ENCODE results near the gene TSPAN18. TPM values are rescaled to one million over a fixed set of nuclear protein-coding genes. Genes with fewer than 3 reads are reported as not detected.

The TSPAN18 gene
- polyA plus RNA-seq, 1 experiment, result 0.98 TPM

DNA sequence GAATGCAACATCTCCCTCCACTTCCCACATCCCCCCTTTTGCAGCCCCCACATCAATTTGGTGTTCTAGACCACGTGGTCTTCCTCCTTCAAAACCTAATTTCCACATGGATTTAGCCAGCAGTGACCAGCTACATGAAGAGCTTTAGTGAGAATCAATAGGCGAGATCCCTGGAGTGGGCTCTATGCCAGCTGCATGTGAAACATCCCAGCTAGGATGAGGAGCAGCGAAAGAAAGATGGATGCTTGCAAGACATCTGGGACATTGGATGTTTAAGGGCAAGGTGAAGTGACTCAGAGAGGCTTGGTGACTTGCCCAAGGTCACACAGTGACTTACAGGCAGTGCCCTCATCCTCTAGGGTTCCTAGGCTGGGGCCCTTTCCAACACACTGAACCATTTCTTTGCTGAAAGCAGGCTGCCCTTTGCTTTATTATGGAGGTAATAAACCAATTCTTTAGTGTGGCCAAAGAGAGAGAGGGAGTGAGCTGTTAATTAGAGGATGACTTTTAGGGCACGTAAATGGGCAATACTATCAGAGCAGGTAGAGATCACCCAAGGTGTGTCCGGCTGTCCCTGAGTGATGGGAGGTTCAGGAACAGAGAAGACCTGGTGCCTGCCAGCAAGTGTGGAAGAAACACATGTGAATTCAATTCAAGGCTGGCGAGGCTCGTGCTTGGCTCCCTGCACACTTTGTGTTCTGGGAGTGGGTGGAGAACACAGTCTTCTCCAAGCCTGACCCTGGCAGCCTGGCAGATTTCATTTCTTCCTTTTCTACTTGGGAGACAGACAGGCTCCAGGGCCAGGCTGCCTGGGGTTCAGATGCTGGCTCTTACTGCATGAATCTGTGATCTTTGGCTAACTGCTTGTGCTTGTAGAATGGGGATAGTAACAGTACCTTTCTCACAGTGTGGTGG lies 24.0 kb downstream of the TSPAN18 start:
- CTCF ChIA-PET, result interaction anchor here (0.6 kb wide), 1 partner anchor 1016 kb away, joined by 3 read pairs; no protein-coding TSS in a partner anchor
- H3K27me3 ChIP-seq (ENCODE audit: control insufficient read depth, insufficient read depth, low read length), result peaks cover 20% of the 10 kb centered on the region
- H3K4me3 ChIP-seq (ENCODE audit: low read depth, low read length), result no peak overlapping the region
- POLR2A ChIA-PET, result no interaction called here
- DNase-seq (ENCODE audit: low read depth, low spot score), result no peak
- TF ChIP-seq, protein P1, sequence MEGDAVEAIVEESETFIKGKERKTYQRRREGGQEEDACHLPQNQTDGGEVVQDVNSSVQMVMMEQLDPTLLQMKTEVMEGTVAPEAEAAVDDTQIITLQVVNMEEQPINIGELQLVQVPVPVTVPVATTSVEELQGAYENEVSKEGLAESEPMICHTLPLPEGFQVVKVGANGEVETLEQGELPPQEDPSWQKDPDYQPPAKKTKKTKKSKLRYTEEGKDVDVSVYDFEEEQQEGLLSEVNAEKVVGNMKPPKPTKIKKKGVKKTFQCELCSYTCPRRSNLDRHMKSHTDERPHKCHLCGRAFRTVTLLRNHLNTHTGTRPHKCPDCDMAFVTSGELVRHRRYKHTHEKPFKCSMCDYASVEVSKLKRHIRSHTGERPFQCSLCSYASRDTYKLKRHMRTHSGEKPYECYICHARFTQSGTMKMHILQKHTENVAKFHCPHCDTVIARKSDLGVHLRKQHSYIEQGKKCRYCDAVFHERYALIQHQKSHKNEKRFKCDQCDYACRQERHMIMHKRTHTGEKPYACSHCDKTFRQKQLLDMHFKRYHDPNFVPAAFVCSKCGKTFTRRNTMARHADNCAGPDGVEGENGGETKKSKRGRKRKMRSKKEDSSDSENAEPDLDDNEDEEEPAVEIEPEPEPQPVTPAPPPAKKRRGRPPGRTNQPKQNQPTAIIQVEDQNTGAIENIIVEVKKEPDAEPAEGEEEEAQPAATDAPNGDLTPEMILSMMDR (IDR thresholded peaks at IDR 0.05; ENCODE audit: low read depth, low read length), result no peak
- no peaks in the 10 kb centered on the region; the same call in 1 of the 2 replicates for H3K9me3 ChIP-seq (ENCODE audit: control insufficient read depth, insufficient read depth, low read length)
- no peak overlapping the region for H3K27ac ChIP-seq (ENCODE audit: low read depth, low read length)

DNA sequence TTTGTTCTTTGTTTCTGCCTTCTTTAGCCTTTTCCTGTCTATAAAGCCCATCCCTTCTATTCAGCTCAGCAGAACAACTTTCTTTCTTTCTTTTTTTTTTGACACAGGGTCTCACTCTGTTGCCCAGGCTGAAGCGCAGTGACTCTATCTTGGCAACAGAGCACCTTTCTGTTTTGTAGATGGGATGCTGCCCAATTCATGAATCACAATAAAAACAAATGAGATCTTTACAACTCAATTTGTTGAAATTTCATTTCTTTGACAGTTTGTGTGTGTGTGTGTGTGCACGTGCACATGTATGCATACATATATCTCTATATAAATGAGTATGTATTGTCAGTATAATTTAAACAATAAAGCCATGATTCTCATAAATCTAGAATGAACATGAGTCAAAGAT lies 25.5 kb downstream of the TSPAN18 start:
- ChIA-PET POLR2A (no interaction called here), CTCF (interaction anchor here (1.3 kb wide), 1 partner anchor 142 kb away, joined by 4 read pairs; no protein-coding TSS in a partner anchor)
- H3K27me3 ChIP-seq (ENCODE audit: control insufficient read depth, insufficient read depth, low read length), result peaks cover 23% of the 10 kb centered on the region
- TF ChIP-seq, protein P1 (IDR thresholded peaks at IDR 0.05; ENCODE audit: low read depth, low read length), result no peak
- no peak for DNase-seq (ENCODE audit: low read depth, low spot score)
- H3K4me3 ChIP-seq (ENCODE audit: low read depth, low read length), result no peak overlapping the region
- no peak overlapping the region for H3K27ac ChIP-seq (ENCODE audit: low read depth, low read length)
- no peaks in the 10 kb centered on the region; the same call in 1 of the 2 replicates for H3K9me3 ChIP-seq (ENCODE audit: control insufficient read depth, insufficient read depth, low read length)

DNA sequence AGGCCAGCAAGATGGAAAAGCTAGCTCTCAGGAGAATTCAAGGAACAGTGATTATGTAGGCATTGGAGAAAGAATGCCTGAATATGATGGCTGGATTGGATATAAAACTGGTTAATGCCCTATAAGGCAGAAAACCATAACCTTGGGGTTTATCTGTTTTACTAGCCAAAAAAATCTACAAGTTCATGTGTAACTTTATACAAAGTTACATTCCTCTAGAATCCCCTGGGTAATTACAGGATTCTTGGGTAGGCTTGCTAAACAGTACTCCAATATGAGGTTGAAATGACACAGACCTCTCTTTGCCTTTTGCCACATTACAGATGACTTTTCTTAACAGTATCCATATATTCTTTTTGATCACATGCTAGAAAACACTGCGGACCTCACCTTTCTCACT lies 26.0 kb downstream of the TSPAN18 start:
- DNase-seq (ENCODE audit: low read depth, low spot score), result no peak
- H3K27ac ChIP-seq (ENCODE audit: low read depth, low read length), result no peak overlapping the region
- H3K9me3 ChIP-seq (ENCODE audit: control insufficient read depth, insufficient read depth, low read length), result no peaks in the 10 kb centered on the region; the same call in 1 of the 2 replicates
- CTCF ChIA-PET, result interaction anchor here (1.3 kb wide), 1 partner anchor 142 kb away, joined by 4 read pairs; no protein-coding TSS in a partner anchor
- POLR2A ChIA-PET, result no interaction called here
- TF ChIP-seq, protein P1 (IDR thresholded peaks at IDR 0.05; ENCODE audit: low read depth, low read length), result no peak
- H3K27me3 ChIP-seq (ENCODE audit: control insufficient read depth, insufficient read depth, low read length), result peaks cover 24% of the 10 kb centered on the region
- H3K4me3 ChIP-seq (ENCODE audit: low read depth, low read length), result no peak overlapping the region

DNA sequence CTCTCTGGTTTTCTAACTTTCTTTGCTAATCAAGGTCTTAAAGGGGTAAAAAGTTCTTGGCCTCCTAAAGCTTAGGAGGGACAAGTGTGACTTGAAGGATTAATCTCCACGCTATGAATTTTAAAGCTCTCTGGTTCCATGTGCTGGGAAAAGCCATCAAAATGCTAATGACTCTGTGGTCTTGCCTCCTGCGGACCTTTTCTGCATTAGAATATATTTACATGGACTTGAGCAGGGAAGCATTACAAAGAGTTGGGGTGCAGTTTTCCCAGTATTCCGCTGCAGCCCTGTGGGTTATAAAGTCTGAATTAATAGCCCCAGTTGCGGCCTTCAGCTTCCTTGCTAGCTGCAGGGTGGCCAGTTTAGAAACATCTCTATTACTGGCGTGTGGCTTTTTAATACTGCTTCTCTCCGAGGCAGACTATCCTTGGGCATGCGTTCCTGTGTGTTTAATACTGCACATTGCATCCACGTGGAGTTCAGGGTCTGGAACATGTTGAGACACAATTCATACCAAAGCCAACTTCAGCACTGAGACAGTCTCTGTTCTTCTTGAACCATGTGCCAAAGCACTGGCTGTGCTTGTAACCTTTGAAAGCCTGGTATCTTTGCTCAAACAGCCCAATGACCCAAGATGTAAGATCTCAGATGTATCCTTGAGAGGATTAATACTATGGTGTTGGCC lies 27.3 kb downstream of the TSPAN18 start:
- TF ChIP-seq, protein P1 (IDR thresholded peaks at IDR 0.05; ENCODE audit: low read depth, low read length), result no peak
- POLR2A ChIA-PET, result no interaction called here
- no peak for DNase-seq (ENCODE audit: low read depth, low spot score)
- Histone ChIP-seq H3K9me3 (ENCODE audit: control insufficient read depth, insufficient read depth, low read length) (no peaks in the 10 kb centered on the region; the same call in 1 of the 2 replicates), H3K27ac (ENCODE audit: low read depth, low read length) (no peak overlapping the region), H3K27me3 (ENCODE audit: control insufficient read depth, insufficient read depth, low read length) (peaks cover 31% of the 10 kb centered on the region), H3K4me3 (ENCODE audit: low read depth, low read length) (no peak overlapping the region)
- CTCF ChIA-PET, result interaction anchor here (0.7 to 1.7 kb wide), 2 partner anchors 21 to 140 kb away, joined by 3 to 7 read pairs; no protein-coding TSS in a partner anchor
